GM12864 (cell line): ENCODE results near the gene PALLD.
A peak's percentile ranks its signal among the peaks of the same experiment; 100 is the strongest.

Experiments
- DNase-seq: peaks from one replicate; pipeline ENCODE4 v3.0.0-alpha.2; 2011; ENCODE audit warnings: low read depth
- H3K4me3 ChIP-seq: 2 replicates; pipeline ENCODE4 v1.5.1; 2011; ENCODE audit warnings: mild to moderate bottlenecking, low read depth, low read length, control low read depth
- TF ChIP-seq, protein P1 (sequence below): IDR thresholded peaks from 2 replicates; pipeline ENCODE4 v1.5.1; 2011; ENCODE audit warnings: low read depth, mild to moderate bottlenecking, moderate library complexity, low read length, control low read depth, inconsistent platforms; ENCODE audit errors: missing control alignments

PALLD gene

DNA sequence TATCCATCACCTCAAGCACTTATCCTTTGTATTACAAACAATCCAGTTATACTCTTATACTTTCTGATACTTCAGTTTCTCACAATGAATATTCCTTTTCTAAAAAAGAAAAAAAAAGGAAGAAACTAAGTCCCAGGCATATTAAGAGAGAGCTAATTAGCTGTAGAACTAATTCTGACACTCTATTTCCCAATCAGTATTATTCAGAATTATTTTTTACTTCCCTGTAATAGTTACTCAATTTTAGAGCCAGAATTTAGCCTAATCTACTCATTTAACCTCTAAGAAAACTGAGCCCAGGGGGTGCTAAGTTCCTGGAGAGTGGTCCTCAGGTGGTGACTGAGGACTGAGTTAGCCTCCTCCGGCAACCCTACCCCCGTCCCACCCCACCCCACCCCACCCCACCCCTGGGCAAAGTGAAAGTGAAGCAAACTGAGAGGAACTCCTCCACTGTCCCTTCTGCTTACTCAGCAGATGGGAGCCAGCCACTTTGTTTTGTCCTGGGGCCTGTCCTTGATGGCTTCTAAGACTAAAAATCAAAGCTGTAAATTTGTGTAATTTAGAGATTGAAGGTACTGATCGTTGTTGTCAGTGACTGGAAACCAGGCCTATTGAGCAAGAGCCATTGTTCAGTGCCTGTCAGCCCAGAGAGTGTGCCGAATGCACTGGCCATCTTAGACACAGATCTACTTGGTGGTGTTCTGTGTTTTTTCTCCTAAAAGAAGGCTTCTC, 351.1 kb downstream of the PALLD start:
- TF ChIP-seq, protein P1, sequence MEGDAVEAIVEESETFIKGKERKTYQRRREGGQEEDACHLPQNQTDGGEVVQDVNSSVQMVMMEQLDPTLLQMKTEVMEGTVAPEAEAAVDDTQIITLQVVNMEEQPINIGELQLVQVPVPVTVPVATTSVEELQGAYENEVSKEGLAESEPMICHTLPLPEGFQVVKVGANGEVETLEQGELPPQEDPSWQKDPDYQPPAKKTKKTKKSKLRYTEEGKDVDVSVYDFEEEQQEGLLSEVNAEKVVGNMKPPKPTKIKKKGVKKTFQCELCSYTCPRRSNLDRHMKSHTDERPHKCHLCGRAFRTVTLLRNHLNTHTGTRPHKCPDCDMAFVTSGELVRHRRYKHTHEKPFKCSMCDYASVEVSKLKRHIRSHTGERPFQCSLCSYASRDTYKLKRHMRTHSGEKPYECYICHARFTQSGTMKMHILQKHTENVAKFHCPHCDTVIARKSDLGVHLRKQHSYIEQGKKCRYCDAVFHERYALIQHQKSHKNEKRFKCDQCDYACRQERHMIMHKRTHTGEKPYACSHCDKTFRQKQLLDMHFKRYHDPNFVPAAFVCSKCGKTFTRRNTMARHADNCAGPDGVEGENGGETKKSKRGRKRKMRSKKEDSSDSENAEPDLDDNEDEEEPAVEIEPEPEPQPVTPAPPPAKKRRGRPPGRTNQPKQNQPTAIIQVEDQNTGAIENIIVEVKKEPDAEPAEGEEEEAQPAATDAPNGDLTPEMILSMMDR, result no peak
- DNase-seq, result no peak
- no peak overlapping the region for H3K4me3 ChIP-seq

DNA sequence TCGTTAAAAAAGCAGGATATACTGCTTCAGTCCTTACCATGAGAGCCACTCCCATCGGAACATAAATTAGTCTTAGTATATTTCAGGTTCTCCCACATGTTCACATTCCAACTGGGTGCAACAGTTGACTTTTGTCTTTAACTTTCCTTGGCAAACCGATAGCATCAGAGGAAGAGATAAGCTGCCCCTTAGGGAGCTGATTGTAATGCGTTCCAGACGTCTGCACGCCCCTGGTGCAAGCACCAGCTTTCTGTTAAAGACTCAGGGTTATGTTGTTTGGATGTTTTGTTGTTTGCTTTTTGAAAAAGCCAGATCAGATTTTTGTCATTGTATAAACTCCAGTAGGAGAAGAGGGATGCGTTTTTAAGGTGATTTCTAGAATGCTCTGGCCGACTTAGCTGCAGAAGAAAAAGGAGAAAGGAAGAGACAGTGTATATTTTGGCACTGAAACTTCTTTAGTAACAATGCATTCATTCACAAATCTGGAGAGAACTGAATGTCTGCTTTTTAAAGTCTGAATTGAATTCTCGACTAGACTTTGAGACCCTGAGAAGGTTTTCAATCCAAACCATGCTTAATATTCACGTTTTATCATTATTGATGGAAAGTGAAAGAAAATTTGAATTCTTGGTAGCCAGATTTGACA, 352.3 kb downstream of the PALLD start:
- TF ChIP-seq, protein P1, result no peak
- no peak overlapping the region for H3K4me3 ChIP-seq
- DNase-seq, result no peak

DNA sequence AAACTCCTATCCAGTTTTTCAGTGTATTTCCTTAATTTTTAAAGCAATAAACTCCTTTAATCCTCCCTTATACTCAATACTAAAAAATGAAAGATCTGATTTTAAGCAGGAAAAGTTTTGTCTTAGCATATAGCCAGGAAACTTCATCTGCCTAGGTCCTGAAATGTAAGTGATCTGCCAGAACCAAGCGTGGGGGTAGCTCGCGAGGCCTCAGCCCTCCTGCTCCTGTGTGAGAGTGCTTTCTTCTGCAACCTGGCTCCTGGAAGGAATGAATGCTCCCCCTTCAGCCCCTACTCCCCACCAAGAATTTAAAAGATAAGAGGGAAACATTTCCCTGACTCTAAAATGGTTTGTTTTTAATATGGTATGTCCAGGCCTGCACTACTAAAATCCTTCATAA, 353.1 kb downstream of the PALLD start:
- TF ChIP-seq, protein P1, result no peak
- no peak overlapping the region for H3K4me3 ChIP-seq
- no peak for DNase-seq

DNA sequence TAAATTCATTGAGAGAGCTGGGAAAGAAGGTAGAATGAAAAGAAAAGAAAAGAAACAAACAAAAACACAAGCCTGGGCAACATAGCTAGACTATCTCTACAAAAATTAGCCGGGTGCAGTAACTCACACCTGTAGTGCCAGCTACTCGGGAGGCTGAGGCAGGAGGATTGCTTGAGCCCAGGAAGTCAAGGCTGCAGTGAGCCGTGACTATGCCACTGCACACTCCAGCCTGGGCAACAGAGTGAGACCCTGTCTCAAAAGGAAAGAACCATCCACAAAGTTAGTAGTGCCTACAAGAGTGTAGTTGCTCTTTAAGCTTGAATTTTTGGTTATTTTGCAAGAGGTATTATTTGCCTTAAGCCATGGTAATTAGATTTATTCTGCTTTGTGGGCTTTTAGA, 355.5 kb downstream of the PALLD start:
- DNase-seq, result no peak
- H3K4me3 ChIP-seq, result no peak overlapping the region
- TF ChIP-seq, protein P1, result no peak

DNA sequence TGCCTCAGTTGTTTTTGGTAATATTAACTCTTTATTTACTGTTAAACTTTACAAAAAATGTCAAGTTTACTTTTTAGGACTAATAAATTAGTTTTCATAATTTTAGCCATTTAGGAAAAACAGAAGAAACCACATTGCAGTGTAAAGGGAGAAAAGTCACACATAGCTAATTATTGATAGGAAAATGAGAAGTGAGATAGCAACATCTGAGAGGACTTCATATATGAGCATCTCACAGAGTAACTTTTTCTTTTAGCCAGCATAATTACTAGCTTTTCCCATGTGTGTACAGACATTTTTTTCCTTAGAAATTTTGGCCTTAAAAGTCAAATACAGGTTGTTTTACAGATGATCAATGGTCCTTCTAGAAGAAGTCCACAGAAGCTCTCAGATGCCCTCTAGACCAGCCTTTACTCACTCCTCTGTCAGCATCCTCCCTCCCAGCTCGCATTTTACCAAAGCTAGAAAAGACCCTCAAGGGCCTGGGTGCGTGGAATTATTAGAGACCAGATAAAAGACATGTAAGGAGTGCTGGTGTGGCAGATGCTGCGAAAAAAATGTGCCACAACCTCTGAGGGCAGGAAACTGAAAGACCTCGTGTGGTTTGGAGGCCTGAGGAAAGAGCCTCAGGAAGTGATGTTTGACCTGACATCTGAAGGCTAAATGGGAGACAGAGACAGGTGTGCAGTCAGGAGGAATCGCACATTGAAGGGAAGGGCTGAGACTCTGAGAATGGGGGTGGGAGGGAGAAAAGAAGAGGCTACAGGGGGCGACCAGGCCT, 356.3 kb downstream of the PALLD start:
- H3K4me3 ChIP-seq, result no peak overlapping the region
- TF ChIP-seq, protein P1, result no peak
- DNase-seq, result no peak

DNA sequence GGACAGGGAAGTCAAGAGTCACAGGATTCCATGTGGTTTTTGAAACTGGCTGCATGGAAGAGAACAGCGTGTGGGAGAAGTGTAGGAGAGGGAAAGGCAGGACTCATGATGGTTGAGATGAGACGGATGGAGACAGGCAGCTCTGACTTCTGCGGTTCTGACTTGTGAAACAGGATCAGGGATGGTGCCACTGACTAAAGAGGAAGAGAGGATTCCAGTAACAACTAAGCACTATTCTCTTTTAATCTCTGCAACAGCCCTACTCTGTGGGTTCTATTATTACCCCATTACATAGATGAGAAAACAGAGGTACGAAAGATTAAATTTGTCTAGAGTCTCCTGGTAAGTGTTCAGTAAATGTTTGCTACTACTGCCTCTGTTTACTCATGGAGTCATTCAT, 356.9 kb downstream of the PALLD start:
- H3K4me3 ChIP-seq, result no peak overlapping the region
- TF ChIP-seq, protein P1, result no peak
- peak; percentile 5 for DNase-seq
